ENCODE results near the gene CCND2. TPM values are rescaled to one million over a fixed set of nuclear protein-coding genes. Genes with fewer than 3 reads are reported as not detected.

The CCND2 gene
- total RNA-seq (2021; fragmentation: NEBNext Ultra II Directional; extraction: Animal tissue kit (Norgen Biotek cat#: 25700)) = 217 and 223 TPM in 2 replicates
- polyA plus RNA-seq (2011; rRNA removed) = 35.7 and 41.7 TPM in 2 replicates
- polyA plus RNA-seq (2011; cell fraction: cytosol; rRNA removed) = 47.1 TPM
- polyA plus RNA-seq (2011; cell fraction: nucleus; rRNA removed) = 39.0 TPM
- polyA plus RNA-seq (2012, experiment 1 of 2) = 42.0 to 64.8 TPM (median 44.2 TPM) in 4 replicates
- 17.1 TPM for polyA plus RNA-seq (2012, experiment 2 of 2)
- 75.1 TPM for polyA plus RNA-seq (2013, experiment 1 of 2)
- 72.0 TPM for polyA plus RNA-seq (2013, experiment 2 of 2)
- 229 and 269 TPM in 2 replicates for polyA minus RNA-seq (2011; rRNA and poly(A)+ RNA removed)
- polyA minus RNA-seq (2011; cell fraction: cytosol; rRNA and poly(A)+ RNA removed) = 132 TPM
- polyA minus RNA-seq (2011; cell fraction: nucleus; rRNA and poly(A)+ RNA removed) = 91.3 TPM
- long read RNA-seq, experiment 1, full-length matches to known transcripts = 14 of 16 reads
- long read RNA-seq, experiment 1, partial matches to known transcripts = 0 of 16 reads
- long read RNA-seq, experiment 1, other reads (novel, unspliced or antisense) = 2 of 16 reads
- long read RNA-seq, experiment 2, full-length matches to known transcripts = 22 of 27 reads
- long read RNA-seq, experiment 2, partial matches to known transcripts = 1 of 27 reads
- long read RNA-seq, experiment 2, other reads (novel, unspliced or antisense) = 4 of 27 reads

- WGBS, 2 experiments (ENCODE audit: extremely low coverage in 1 of 2, insufficient coverage in 1 of 2, insufficient read length in 1 of 2, insufficient replicate concordance in 2 of 2, low coverage in 1 of 2, low lambda C conversion rate in 2 of 2, missing lambda C conversion rate in 1 of 2) = 4% methylated on average over 34 of the region's 52 CpGs; no CpG with 5 or more reads in 1 of the 2 experiments
- CTCF ChIA-PET (ENCODE audit: partially characterized antibody) = interaction anchor here (0.8 to 6.7 kb wide), 5 partner anchors 158 to 388 kb away, joined by 3 to 41 read pairs (median 3); no protein-coding TSS in a partner anchor
- TF ChIP-seq CHD1 (IDR thresholded peaks at IDR 0.05; ENCODE audit: low read depth, low read length) (no peak), CTBP2 (IDR thresholded peaks at IDR 0.05; ENCODE audit: borderline replicate concordance, insufficient read depth, insufficient read length, low read length) (peak; percentile 73), CEBPB (IDR thresholded peaks at IDR 0.05; ENCODE audit: low read depth, low read length) (peak; percentile 90), CTCF (IDR thresholded peaks at IDR 0.05; ENCODE audit: control extremely low read depth in 1 of 3, insufficient read depth in 1 of 3, low read depth in 1 of 3, low read length in 3 of 3) (no peak), GABPA (IDR thresholded peaks at IDR 0.05; ENCODE audit: borderline replicate concordance, insufficient read depth, low read length) (no peak)
These were observed at the start of gene CCND2 for GRCh38 chr12:4273652-4274395. Gene CCND2 (plus strand): TSS chr12:4273762. CDS start chr12:4274041, 279 bp downstream.

More at GRCh38 chr12:4273652-4274395, at the start of gene CCND2:
- Histone ChIP-seq H3K14ac (ENCODE audit: insufficient read length) (peak within 1 kb of the TSS; percentile 87), H3K79me1 (ENCODE audit: low read depth, low read length) (peaks cover 5% of the 10 kb centered on the region; the same call in 1 of the 2 replicates), H4K8ac (ENCODE audit: extremely low read depth, insufficient read depth, low read length) (peak within 1 kb of the TSS; percentile 96), H4K20me1 (replicated peaks in 1 of 2; ENCODE audit: control insufficient read depth in 1 of 2, insufficient read depth in 2 of 2, low read length in 2 of 2) (peaks cover 7 to 19% of the 10 kb centered on the region in 2 experiments), H2BK5ac (ENCODE audit: low read depth, low read length) (peak within 1 kb of the TSS; percentile 98), H3K18ac (ENCODE audit: extremely low read depth, low read length) (peak within 1 kb of the TSS; percentile 97), H3K9ac (replicated peaks in 1 of 4; ENCODE audit: extremely low read depth in 1 of 4, low read depth in 3 of 4, low read length in 3 of 4) (peak within 1 kb of the TSS; percentile 81 to 87 (median 84)), H3K23me2 (ENCODE audit: low read depth, low read length) (peaks cover 34% of the 10 kb centered on the region), H2AFZ (ENCODE audit: low read length) (no peak within 1 kb of the TSS), H3K4me2 (ENCODE audit: insufficient read depth in 1 of 2, low read depth in 2 of 2, low read length in 2 of 2) (peak within 1 kb of the TSS; percentile 93 to 99), H3K23ac (ENCODE audit: insufficient read length) (no peak within 1 kb of the TSS), H2BK20ac (ENCODE audit: low read length) (peak within 1 kb of the TSS; percentile 98), H2BK15ac (ENCODE audit: low read length) (peak within 1 kb of the TSS; percentile 95; the same call in 1 of the 2 replicates), H2BK12ac (ENCODE audit: low read depth, low read length) (peak within 1 kb of the TSS; percentile 100), H3K9me3 (ENCODE audit: insufficient read depth in 2 of 2, low read depth in 1 of 2, low read length in 1 of 2) (no peaks in the 10 kb centered on the region), H3K27me3 (replicated peaks in 1 of 4; ENCODE audit: control insufficient read depth in 3 of 4, extremely low read depth in 1 of 4, insufficient read depth in 3 of 4, low read length in 3 of 4) (peaks cover 2 to 27% (median 19%) of the 10 kb centered on the region in 4 experiments; a peak in 6 of 7 replicates), H3K56ac (replicated peaks; ENCODE audit: insufficient read length, low read depth, low read length) (peak within 1 kb of the TSS; percentile 96), H2AK5ac (ENCODE audit: low read depth, low read length) (peak within 1 kb of the TSS; percentile 93), H3K4me3 (ENCODE audit: extremely low read depth in 1 of 4, insufficient read depth in 2 of 4, low read depth in 3 of 4, low read length in 4 of 4) (peak within 1 kb of the TSS; percentile 90 to 97 (median 96)), H3K36me3 (ENCODE audit: control insufficient read depth in 2 of 4, insufficient read depth in 4 of 4, low read length in 3 of 4) (peaks cover 13 to 28% (median 21%) of the 10 kb centered on the region in 4 experiments), H4K91ac (replicated peaks; ENCODE audit: insufficient read length, low read length) (peak within 1 kb of the TSS; percentile 99), H3K4me1 (replicated peaks in 1 of 4; ENCODE audit: control insufficient read depth in 3 of 4, insufficient read depth in 4 of 4, low read length in 3 of 4) (peaks cover 9 to 29% (median 14%) of the 10 kb centered on the region in 4 experiments), H2BK120ac (replicated peaks; ENCODE audit: low read depth, low read length) (peak within 1 kb of the TSS; percentile 79), H3K4ac (replicated peaks; ENCODE audit: insufficient read length, low read depth, low read length) (peak within 1 kb of the TSS; percentile 97), H3K79me2 (ENCODE audit: control insufficient read depth in 1 of 2, insufficient read depth in 2 of 2, low read length in 2 of 2) (peaks cover 7 to 50% of the 10 kb centered on the region in 2 experiments; a peak in 3 of 4 replicates), H4K5ac (ENCODE audit: insufficient read length, low read depth, low read length) (peak within 1 kb of the TSS; percentile 91), H3K27ac (ENCODE audit: low read depth, low read length) (peak within 1 kb of the TSS; percentile 74)
- peak; percentile 81 to 84 for DNase-seq (ENCODE audit: low read depth in 1 of 2, low spot score in 2 of 2)
- peak; percentile 65 for FAIRE-seq
- POLR2A ChIA-PET (ENCODE audit: partially characterized antibody) = interaction anchor here (0.6 to 29.3 kb wide), 35 partner anchors 9 to 1362 kb away, joined by 3 to 531 read pairs (median 5); partner anchors contain the start of gene TIGAR
